Osteocyte (in vitro differentiated cells): ENCODE measurements around the gene TRIM49D2. TPM values are rescaled to one million over a fixed set of nuclear protein-coding genes. Genes with fewer than 3 reads are reported as not detected.
A peak's percentile ranks its signal among the peaks of the same experiment; 100 is the strongest.
"Not testable (repeated sequence)": the region's sequence is repeated elsewhere in the genome, so short reads cannot be mapped to it uniquely, and the experiment has no call there.

Experiments
- DNase-seq: peaks from one replicate; pipeline ENCODE4 v3.0.0; 2021; ENCODE audit warnings: mixed read lengths; ENCODE audit not compliant: unreplicated experiment; ENCODE audit errors: extremely low spot score
- H3K27ac Mint-ChIP-seq: one replicate; pipeline ENCODE4 v1.8.0; 2021; ENCODE audit warnings: mild to moderate bottlenecking, mixed read lengths; ENCODE audit not compliant: unreplicated experiment
- H3K27me3 Mint-ChIP-seq: one replicate; pipeline ENCODE4 v1.8.0; 2021; ENCODE audit warnings: mixed read lengths; ENCODE audit not compliant: unreplicated experiment
- H3K36me3 Mint-ChIP-seq: one replicate; pipeline ENCODE4 v1.8.0; 2021; ENCODE audit warnings: mixed read lengths; ENCODE audit not compliant: unreplicated experiment
- H3K4me1 Mint-ChIP-seq: one replicate; pipeline ENCODE4 v1.8.0; 2021; ENCODE audit warnings: mixed read lengths; ENCODE audit not compliant: unreplicated experiment
- H3K4me3 Mint-ChIP-seq: one replicate; pipeline ENCODE4 v1.8.0; 2021; ENCODE audit warnings: mild to moderate bottlenecking, moderate library complexity, mixed read lengths; ENCODE audit not compliant: unreplicated experiment
- H3K9me3 Mint-ChIP-seq: one replicate; pipeline ENCODE4 v1.8.0; 2021; ENCODE audit warnings: mixed read lengths; ENCODE audit not compliant: unreplicated experiment
- long read RNA-seq: library from polyadenylated mRNA; unstranded; transcript quantifications from one replicate; pipeline ENCODE4 v2.0.0, GENCODE V29; 2021
- total RNA-seq: library from RNA; stranded (reverse); gene quantifications from 2 replicates; pipeline ENCODE4 v1.2.1, GENCODE V29; 2021
- TF ChIP-seq, protein P1 (sequence below): fragments of 200-600 bp; sonication (generic); IDR thresholded peaks from 2 replicates; pipeline ENCODE4 v1.5.0; 2021; ENCODE audit warnings: antibody characterized with exemption, mild to moderate bottlenecking, moderate library complexity

TRIM49D2 gene, protein sequence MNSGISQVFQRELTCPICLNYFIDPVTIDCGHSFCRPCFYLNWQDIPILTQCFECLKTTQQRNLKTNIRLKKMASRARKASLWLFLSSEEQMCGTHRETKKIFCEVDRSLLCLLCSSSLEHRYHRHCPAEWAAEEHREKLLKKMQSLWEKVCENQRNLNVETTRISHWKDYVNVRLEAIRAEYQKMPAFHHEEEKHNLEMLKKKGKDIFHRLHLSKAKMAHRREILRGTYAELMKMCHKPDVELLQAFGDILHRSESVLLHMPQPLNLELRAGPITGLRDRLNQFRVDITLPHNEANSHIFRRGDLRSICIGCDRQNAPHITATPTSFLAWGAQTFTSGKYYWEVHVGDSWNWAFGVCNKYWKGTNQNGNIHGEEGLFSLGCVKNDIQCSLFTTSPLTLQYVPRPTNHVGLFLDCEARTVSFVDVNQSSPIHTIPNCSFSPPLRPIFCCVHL
- total RNA-seq, result not detected in 2 replicates
- long read RNA-seq, result 0 reads

DNA sequence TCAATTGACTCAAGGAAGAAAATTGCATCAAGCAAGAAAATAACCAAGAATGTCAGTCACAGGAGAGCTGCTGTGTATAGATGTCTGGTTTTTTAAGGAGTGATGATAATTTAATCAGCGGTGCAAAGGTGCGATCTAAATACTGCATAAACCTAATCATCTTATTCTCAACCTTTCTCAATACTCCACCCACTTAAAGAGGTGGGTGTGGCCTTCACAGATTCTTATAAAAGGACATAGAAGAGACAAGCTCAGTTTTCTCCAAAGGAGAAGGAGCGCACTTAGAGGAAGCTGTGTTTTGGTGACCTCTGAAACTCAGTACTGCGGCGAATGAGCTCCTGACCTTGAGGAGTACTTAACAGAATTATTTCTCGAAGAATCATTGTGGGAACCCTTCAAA, at the start of gene TRIM49D2:
TRIM49D2 (plus strand) TSS at position 301 of the 400 bp plus-strand sequence. CDS start 2,698 bp downstream, outside the sequence.
- H3K27me3 Mint-ChIP-seq, H3K4me3 Mint-ChIP-seq, H3K4me1 Mint-ChIP-seq, H3K27ac Mint-ChIP-seq, H3K9me3 Mint-ChIP-seq, H3K36me3 Mint-ChIP-seq, DNase-seq: not testable (repeated sequence)

DNA sequence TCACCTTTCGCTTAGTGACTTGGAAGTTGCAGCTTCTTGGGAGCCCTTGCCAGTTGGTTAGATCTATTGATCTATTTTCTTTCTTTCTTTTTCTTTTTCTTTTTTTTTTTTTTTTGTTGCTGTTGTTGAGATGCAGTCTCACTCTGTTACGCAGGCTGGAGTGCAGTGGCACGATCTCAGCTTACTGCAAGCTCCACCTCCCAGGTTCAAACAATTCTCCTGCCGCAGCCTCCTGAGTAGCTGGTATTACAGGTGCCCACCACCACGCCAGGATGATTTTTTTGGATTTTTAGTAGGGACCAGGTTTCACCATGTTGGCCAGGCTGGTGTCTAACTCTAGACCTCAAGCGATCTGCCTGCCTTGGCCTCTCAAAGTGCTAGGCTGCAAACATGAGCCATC, 46.4 kb upstream of the TRIM49D2 start:
- H3K36me3 Mint-ChIP-seq, H3K4me1 Mint-ChIP-seq: not testable (repeated sequence)

DNA sequence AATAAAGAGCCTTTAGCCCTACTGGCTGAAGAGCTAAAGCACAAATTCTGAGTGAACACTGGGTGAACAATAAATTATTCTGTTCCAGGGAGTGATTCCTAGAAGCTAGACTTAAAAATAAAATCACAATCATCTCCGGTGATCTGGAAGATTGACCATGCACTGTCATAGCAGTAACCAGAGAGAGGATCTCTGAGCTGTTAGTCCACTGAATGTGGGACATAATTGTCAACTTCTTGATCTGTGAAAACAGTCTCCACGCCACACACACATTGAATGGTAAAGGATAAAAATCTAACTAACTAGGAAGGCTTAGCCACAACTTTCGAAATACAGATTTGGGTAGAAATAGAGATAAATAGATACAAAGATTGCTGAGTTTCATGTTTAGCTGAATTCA, 30.6 kb upstream of the TRIM49D2 start:
- not testable (repeated sequence) for H3K27me3 Mint-ChIP-seq, H3K36me3 Mint-ChIP-seq, H3K27ac Mint-ChIP-seq, H3K9me3 Mint-ChIP-seq, H3K4me3 Mint-ChIP-seq, H3K4me1 Mint-ChIP-seq, DNase-seq

More for the DNA sequence above, 46.4 kb upstream of the TRIM49D2 start:
- H3K27me3 Mint-ChIP-seq, H3K4me3 Mint-ChIP-seq, H3K9me3 Mint-ChIP-seq, H3K27ac Mint-ChIP-seq: not testable (repeated sequence)
- DNase-seq, result peak; percentile 66

DNA sequence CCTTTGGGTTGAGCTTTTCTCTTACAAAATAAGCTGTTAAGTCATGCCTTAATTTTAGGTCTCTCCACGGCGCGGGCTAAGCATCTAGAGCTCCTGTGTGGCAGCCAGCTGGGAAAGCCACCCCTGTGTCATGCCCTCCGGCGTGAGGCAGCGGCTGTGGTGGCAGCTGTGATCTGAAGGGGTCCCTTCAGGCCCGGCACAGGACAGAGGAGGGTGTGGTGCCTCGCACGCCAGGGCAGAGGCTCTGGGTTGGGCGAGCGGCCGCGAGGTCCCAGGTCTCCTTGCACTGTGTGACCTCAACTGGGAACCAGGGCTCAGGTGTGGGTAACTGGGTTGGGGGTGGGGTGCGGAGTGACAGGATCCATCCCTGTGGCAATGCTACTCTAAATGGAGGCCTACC, 23.1 kb upstream of the TRIM49D2 start:
- not testable (repeated sequence) for H3K27ac Mint-ChIP-seq, H3K9me3 Mint-ChIP-seq, DNase-seq, H3K36me3 Mint-ChIP-seq, H3K4me3 Mint-ChIP-seq, H3K27me3 Mint-ChIP-seq, H3K4me1 Mint-ChIP-seq

DNA sequence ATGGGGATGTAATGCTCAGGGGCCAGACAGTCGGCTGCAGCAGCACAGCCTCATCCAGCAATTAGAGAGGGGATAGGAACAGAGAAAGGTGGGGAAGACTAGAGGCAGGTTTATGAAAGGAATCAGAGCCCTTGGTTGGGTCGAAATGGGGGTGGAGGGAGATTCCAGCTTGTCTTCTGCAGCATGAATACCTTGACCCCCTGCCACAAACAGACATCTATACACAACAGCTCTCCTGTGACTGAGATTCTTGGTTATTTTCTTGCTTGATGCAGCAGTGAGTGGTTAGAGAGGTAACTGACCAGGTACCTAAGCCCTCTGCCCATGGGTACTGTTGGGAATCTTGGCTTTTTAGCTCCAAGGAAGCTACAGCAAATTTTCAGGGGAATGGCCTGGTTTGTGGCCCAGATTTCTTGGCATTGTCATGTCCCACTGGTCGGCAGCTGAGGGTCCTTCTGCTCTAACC, 1.6 kb upstream of the TRIM49D2 start, which contains the start of gene TRIM49D1:
TRIM49D1 (minus strand) TSS at position 51 of the 466 bp plus-strand sequence. CDS start 4,535 bp downstream, outside the sequence.
- H3K27ac Mint-ChIP-seq, result no peak within 1 kb of the TSS
- DNase-seq, result peak; percentile 30
- H3K36me3 Mint-ChIP-seq, result no peaks in the 10 kb centered on the region
- no peak within 1 kb of the TSS for H3K4me3 Mint-ChIP-seq
- H3K9me3 Mint-ChIP-seq, result no peaks in the 10 kb centered on the region
- H3K27me3 Mint-ChIP-seq, result no peaks in the 10 kb centered on the region
- TF ChIP-seq, protein P1, sequence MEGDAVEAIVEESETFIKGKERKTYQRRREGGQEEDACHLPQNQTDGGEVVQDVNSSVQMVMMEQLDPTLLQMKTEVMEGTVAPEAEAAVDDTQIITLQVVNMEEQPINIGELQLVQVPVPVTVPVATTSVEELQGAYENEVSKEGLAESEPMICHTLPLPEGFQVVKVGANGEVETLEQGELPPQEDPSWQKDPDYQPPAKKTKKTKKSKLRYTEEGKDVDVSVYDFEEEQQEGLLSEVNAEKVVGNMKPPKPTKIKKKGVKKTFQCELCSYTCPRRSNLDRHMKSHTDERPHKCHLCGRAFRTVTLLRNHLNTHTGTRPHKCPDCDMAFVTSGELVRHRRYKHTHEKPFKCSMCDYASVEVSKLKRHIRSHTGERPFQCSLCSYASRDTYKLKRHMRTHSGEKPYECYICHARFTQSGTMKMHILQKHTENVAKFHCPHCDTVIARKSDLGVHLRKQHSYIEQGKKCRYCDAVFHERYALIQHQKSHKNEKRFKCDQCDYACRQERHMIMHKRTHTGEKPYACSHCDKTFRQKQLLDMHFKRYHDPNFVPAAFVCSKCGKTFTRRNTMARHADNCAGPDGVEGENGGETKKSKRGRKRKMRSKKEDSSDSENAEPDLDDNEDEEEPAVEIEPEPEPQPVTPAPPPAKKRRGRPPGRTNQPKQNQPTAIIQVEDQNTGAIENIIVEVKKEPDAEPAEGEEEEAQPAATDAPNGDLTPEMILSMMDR, result no peak
- H3K4me1 Mint-ChIP-seq, result no peaks in the 10 kb centered on the region

DNA sequence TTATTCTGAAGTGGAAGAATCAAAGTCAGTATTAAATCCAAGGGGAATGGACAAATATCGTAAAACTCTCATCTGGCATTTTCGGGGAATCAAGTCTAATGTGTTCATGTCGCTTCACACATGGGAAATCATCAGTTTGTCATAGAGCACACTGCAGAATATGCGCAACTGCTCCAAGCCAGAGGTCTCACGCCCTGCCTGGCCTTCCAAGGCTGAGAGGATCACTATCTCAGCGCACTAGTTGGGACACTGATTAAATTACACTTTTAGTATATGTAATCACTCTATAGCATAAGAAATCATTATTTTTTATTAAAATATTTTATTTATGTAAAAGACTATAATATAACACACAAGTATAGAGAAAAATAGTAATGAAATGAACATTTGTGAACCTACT, 37.0 kb downstream of the TRIM49D2 start:
- DNase-seq, result peak; percentile 51
- not testable (repeated sequence) for H3K4me3 Mint-ChIP-seq, H3K27ac Mint-ChIP-seq, H3K4me1 Mint-ChIP-seq, H3K27me3 Mint-ChIP-seq, H3K36me3 Mint-ChIP-seq, H3K9me3 Mint-ChIP-seq

DNA sequence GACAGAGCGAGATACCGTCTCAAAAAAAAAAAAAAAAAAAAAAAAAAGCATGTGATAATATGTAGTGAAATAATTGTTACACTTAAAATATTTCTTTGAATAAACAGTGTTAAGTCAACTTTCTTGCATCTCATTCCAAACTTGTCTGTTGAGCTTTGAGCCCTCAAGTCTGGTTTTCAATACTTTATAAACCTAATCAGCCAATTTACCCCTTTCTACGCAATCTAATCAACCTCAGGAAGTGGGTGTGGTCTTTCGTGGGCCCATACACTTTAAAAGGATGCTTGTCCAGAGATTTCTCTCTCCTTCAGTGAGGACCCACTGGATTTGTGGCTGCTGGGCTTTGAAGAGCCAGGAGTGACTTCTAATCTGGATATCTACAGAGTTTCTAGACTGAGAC, 41.9 kb downstream of the TRIM49D2 start, which contains the start of gene TRIM64:
TRIM64 (plus strand) TSS at position 301 of the 400 bp plus-strand sequence. CDS start 2,467 bp downstream, outside the sequence.
- not testable (repeated sequence) for H3K27me3 Mint-ChIP-seq, H3K4me1 Mint-ChIP-seq, DNase-seq, H3K9me3 Mint-ChIP-seq, H3K27ac Mint-ChIP-seq, H3K36me3 Mint-ChIP-seq, H3K4me3 Mint-ChIP-seq

Other genes with a start within 250 kb of the TRIM49D2 start
- gene TRIM77, start 213.8 kb upstream of the TRIM49D2 start, total RNA-seq, result not detected in 2 replicates
- not detected in 2 replicates for gene TRIM49, start 115.5 kb upstream of the TRIM49D2 start, total RNA-seq
- not detected in 2 replicates for gene TRIM64B, start 45.6 kb upstream of the TRIM49D2 start, total RNA-seq
- not detected in 2 replicates for gene TRIM49D1, start 1.8 kb upstream of the TRIM49D2 start, total RNA-seq
- not detected in 2 replicates for gene TRIM64, start 42.0 kb downstream of the TRIM49D2 start, total RNA-seq
- not detected in 2 replicates for gene TRIM49C, start 107.0 kb downstream of the TRIM49D2 start, total RNA-seq
- gene UBTFL1, start 161.9 kb downstream of the TRIM49D2 start, total RNA-seq, result not detected in 2 replicates
- gene NAALAD2, start 210.6 kb downstream of the TRIM49D2 start, total RNA-seq, result 3.9 and 5.5 TPM in 2 replicates